Psoas muscle (tissue), 8 donors: ENCODE measurements around the gene PSMD12. TPM values are rescaled to one million over a fixed set of nuclear protein-coding genes. Genes with fewer than 3 reads are reported as not detected.

ENCODE experiments used
- ATAC-seq, 4 donors: fragments of 200-7000 bp; cut with Tn5 transposase; one replicate each; pipeline ENCODE4 v1.9.1; 2020; ENCODE audit warnings: moderate library complexity in 3 of 4, mild to moderate bottlenecking in 2 of 4
- DNase-seq, 2 donors: peaks; one replicate each; pipeline ENCODE4 v3.0.0-alpha.2; 2020
- H3K27ac ChIP-seq: fragments of 200-600 bp; one replicate; pipeline ENCODE4 v1.8.0; 2022
- H3K27me3 ChIP-seq, 3 donors: fragments of 200-600 bp in 1 of 3; one replicate each; pipeline versions ENCODE4 v1.6.1 to v1.8.0; 2013 to 2022; ENCODE audit warnings: low read length in 2 of 3, mild to moderate bottlenecking in 2 of 3, moderate library complexity in 1 of 3; ENCODE audit not compliant: insufficient read depth in 3 of 3
- H3K36me3 ChIP-seq, 2 donors: fragments of 200-600 bp in 1 of 2; one replicate each; pipeline versions ENCODE4 v1.6.1 to v1.8.0; 2013 to 2022; ENCODE audit warnings: low read depth in 1 of 2, mild to moderate bottlenecking in 1 of 2, moderate library complexity in 1 of 2; ENCODE audit not compliant: insufficient read depth in 1 of 2
- H3K4me1 ChIP-seq: fragments of 200-600 bp; one replicate; pipeline ENCODE4 v1.8.0; 2022
- H3K4me3 ChIP-seq: fragments of 200-600 bp; one replicate; pipeline ENCODE4 v1.8.0; 2022; ENCODE audit warnings: mild to moderate bottlenecking
- H3K9me3 ChIP-seq: fragments of 200-600 bp; one replicate; pipeline ENCODE4 v1.8.0; 2022
- CTCF ChIP-seq: fragments of 200-600 bp; IDR thresholded peaks from one replicate; pipeline ENCODE4 v1.8.0; 2022; ENCODE audit warnings: antibody characterized with exemption
- WGBS, 3 donors: extraction: QIAGEN DNeasy Blood & Tissue Kit; methylation state at CpG; one replicate each; pipeline versions ENCODE4 v1.1.6 to v1.1.7; 2013; 5-methylcytosine and 5-hydroxymethylcytosine counted together
- intact Hi-C, 2 donors: fragments of 100-400 bp; cut with DNase I; formaldehyde crosslinking; loops; one replicate each; pipeline versions ENCODE4 v1.11.0 to v1.14.2; 2022
- polyA plus RNA-seq, 3 donors: library from polyadenylated mRNA; stranded (reverse); fragments of 200-250 nt; gene quantifications; one replicate each; pipeline ENCODE4 v1.2.3, GENCODE V29; 2013
- total RNA-seq, 4 donors: library from RNA; stranded (reverse); fragmentation: NEBNext Ultra II Directional in 2 of 4; extraction: Animal tissue kit (Norgen Biotek cat#: 25700) in 2 of 4; gene quantifications; one replicate each; pipeline versions ENCODE4 v1.2.1 to v1.2.4, GENCODE V29; 2021 to 2023
- donor health status: healthy with polysubstance abuse.
- donor health status: DM: no; HTN: no; CAD: no; lungs with moderate emphysema.
- donor health status: Bipolar disorder and iron deficiency.
- donor health status: healthy.
- donor health status: DM: yes; HTN: yes; CAD: no.
- donor health status: DM: no; HTN: no; CAD: no.
- donor health status: DM: no; HTN: no; CAD: no.
- donor health status: DM: yes; HTN: yes; CAD: no.

Gene PSMD12
- total and polyA plus RNA-seq, 7 donors: 66.6 to 281 (median 121) TPM

- Histone ChIP-seq H3K36me3 (peaks cover 0 to 2% of the 10 kb centered on the region in 2 donors), H3K4me3 (peak overlapping the region; percentile 88), H3K4me1 (peaks cover 10% of the 10 kb centered on the region), H3K27ac (peak overlapping the region; percentile 63), H3K9me3 (no peaks in the 10 kb centered on the region), H3K27me3 (no peaks in the 10 kb centered on the region)
- WGBS, 3 donors: 0 to 1% (median 1%) methylated on average over 79 to 100 of the region's 100 CpGs
- intact Hi-C loops: loop anchor here (1.0 to 5.0 kb wide), 4 partner anchors 98 to 311 kb away; no protein-coding TSS in a partner anchor
- ATAC-seq (peak; percentile 38 to 65 (median 50)), DNase-seq (peak; percentile 49 to 73)
- TF ChIP-seq CTCF: peak; percentile 23
Measured at GRCh38 chr17:67377488-67378453, 11.4 kb upstream of the PSMD12 start.

GRCh38 chr17:67376737-67377487 is 10.5 kb upstream of the PSMD12 start, which contains the start of gene PITPNC1:
Gene PITPNC1, plus strand, starts transcription at chr17:67377281.
- H3K9me3 ChIP-seq: no peaks in the 10 kb centered on the region
- H3K4me1 ChIP-seq: peaks cover 10% of the 10 kb centered on the region
- peak; percentile 53 to 64 (median 56) for ATAC-seq
- TF ChIP-seq CTCF: no peak
- peak within 1 kb of the TSS; percentile 88 for H3K4me3 ChIP-seq
- H3K27ac ChIP-seq: peak within 1 kb of the TSS; percentile 63
- no peaks in the 10 kb centered on the region for H3K27me3 ChIP-seq
- H3K36me3 ChIP-seq: peaks cover 0 to 2% of the 10 kb centered on the region in 2 donors
- peak; percentile 82 to 87 for DNase-seq
- WGBS, 3 donors: 1 to 4% (median 4%) methylated on average over 36 to 56 of the region's 56 CpGs
- intact Hi-C loops: loop anchor here in 1 of 2 donors (5.0 kb wide), 2 partner anchors 225 to 255 kb away; no protein-coding TSS in a partner anchor

- Histone ChIP-seq H3K27ac (peak overlapping the region; percentile 63), H3K36me3 (peaks cover 0 to 2% of the 10 kb centered on the region in 2 donors), H3K9me3 (no peaks in the 10 kb centered on the region), H3K4me3 (peak overlapping the region; percentile 88), H3K27me3 (no peaks in the 10 kb centered on the region), H3K4me1 (peaks cover 10% of the 10 kb centered on the region)
- no peak for ATAC-seq
- 46 to 53% (median 53%) methylated on average over 6 of the region's 6 CpGs for WGBS, 3 donors
- intact Hi-C loops: loop anchor here in 1 of 2 donors (5.0 kb wide), 2 partner anchors 226 to 256 kb away; no protein-coding TSS in a partner anchor
- no peak for DNase-seq
- TF ChIP-seq CTCF: no peak
Measured at GRCh38 chr17:67376415-67376736, 10.0 kb upstream of the PSMD12 start.

- intact Hi-C loops: loop anchor here in 1 of 2 donors (2.0 to 5.0 kb wide), 3 partner anchors 227 to 313 kb away; no protein-coding TSS in a partner anchor
- Histone ChIP-seq H3K9me3 (no peaks in the 10 kb centered on the region), H3K27ac (no peak overlapping the region), H3K4me1 (peaks cover 10% of the 10 kb centered on the region), H3K36me3 (peaks cover 0 to 2% of the 10 kb centered on the region in 2 donors), H3K27me3 (no peaks in the 10 kb centered on the region), H3K4me3 (no peak overlapping the region)
- ATAC-seq: no peak
- no peak for TF ChIP-seq CTCF
- DNase-seq: no peak
- WGBS, 3 donors: 74 to 81% (median 74%) methylated on average over 6 of the region's 6 CpGs
Measured at GRCh38 chr17:67375716-67376115, 9.3 kb upstream of the PSMD12 start.
